NCI-H1092 treated with DMSO at 0.1 percent for 48 hours (cell line): ENCODE data around the gene LOXHD1.

Source experiments
- DNase-seq: peaks from one replicate; lab custom pipeline; 2025; lab: John Stamatoyannopoulos, UW

Gene LOXHD1

GRCh38 chr18:46625069-46625468 is 32.0 kb downstream of the LOXHD1 start:
- no peak for DNase-seq

DNA sequence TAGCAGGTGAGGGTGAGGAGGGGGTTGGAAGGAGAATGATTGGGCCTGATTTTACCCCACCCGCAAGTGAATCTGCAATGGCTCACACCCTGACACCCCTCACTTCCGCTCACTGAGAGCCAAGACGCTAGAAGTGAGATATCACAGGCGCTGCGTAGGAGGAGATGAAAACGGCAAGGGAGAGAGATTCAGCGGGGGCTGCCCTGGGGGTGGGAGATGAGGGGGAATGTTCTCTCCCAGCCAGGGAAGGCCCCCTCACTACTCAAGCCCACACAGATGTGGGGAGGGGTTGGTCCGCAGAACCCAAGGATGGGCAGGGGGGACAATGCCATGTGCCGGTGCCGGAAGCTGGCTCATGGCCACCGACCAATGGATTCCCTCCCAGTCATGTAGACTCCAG is 32.9 kb downstream of the LOXHD1 start:
- no peak for DNase-seq

DNA sequence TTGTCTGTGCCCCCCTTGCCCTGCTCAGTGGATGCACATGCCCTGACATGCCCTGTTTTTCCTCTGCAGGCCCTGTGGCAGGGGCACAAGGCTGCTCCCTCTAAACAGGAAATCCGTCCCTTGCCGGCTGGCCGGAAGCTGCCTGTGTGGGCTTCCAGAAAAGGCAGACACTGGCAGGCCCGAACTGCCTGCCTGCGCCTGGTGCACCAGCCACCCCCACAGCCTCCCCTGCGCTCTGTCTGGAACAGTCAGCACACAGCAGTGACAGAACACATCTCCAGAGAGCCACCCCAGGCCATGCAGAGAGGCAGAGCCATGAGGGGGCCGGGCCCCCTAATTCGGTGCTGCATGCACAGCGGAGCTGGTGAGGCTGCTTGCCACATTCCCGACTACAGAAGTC is 33.5 kb downstream of the LOXHD1 start:
- DNase-seq = no peak

DNA sequence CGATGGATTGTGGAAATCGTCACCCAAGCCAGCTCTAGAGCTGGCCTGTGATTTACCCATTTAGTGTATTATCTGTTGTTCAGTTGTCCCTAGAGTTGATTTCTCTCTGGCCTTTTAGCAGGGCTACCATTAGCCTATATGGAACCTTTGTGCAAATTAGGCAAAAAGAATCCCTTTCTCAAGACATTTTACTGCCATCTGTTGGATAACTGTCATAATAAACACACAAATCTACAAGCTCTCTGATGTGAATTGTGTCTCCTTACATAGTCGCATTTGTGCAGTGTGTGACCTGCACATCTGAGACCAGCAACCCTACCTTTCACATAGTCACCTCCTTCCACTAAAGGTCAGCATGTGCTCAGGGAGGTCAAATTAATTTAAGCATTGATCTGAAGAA is 34.0 kb downstream of the LOXHD1 start:
- peak; percentile 24 for DNase-seq

DNA sequence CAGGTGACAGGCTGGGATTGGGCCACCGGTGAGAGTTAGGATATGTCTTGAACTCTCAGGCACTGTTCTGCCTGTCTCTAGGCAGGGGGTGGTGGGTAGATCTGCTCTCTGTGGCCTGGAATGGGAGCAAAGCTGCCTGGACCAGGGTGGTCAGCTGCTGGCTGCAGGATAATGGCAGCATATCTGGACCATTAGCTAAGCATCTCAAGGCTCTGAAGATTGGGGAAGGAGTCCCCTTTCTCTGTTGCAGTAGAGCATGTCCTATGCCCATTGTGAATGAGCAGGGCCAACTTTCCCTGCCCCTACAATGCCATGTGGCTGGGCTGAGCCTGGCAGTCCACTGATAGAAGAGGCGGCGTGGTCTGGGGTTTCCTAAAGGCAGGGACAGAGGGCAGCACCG is 34.6 kb downstream of the LOXHD1 start:
- DNase-seq = no peak

DNA sequence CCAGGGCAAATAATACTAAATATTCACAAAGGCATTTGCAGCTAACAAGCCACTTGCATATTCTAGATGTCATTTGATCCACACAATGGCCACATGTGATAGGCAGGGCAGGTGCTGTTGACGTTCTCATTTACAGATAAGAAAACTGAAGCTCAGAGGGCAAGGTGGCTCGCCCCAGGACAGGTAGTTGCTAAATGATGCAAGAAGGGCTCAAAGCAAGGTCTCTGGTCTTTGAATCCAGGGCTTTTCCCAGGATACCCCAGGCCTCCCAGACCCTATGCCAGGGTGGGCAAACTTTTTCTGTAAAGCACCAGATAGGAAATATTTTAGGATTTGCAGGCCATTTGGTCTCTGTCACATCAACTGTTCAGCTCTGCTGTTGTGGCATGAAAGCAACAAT is 35.1 kb downstream of the LOXHD1 start:
- DNase-seq = no peak

- DNase-seq = no peak
These were observed 35.8 kb downstream of the LOXHD1 start for GRCh38 chr18:46621111-46621766.

DNA sequence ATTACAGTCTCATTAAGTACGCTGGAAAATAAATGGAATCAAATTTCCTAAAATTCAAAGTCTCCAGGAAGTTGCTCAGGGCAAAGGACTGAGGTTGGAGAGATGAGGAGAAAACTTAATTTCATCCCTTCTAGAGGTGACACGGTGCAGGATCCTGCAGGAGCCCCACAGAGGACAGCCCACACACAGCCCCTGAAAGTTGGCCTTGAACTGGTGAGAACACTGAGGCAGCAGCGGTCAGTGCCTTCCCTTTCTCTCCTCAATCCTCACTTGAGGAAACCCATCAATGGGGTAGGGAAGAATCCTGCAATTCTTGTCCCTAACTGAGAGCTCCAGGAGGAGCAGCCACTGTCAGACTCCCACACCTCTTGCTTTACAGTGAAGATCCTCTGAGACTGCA is 37.5 kb downstream of the LOXHD1 start:
- DNase-seq = no peak

DNA sequence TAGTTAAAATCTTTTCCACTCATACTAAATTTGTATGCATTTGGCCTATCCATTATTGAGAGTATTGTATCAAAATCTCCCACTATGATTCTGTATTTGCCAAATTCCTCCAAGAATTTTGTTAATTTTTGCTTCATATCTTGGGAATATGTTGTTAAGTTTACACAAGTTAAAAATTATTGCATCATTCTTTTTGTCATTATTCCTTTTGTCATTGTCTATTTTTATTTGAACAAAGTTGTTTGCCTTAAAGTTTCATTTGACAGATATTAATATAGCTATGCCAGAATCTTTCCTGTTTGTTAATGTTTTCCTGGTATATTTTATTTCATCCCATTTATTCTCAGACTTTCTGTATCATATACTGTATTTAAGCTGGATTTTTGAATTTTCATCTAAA is 41.3 kb downstream of the LOXHD1 start:
- DNase-seq = no peak

DNA sequence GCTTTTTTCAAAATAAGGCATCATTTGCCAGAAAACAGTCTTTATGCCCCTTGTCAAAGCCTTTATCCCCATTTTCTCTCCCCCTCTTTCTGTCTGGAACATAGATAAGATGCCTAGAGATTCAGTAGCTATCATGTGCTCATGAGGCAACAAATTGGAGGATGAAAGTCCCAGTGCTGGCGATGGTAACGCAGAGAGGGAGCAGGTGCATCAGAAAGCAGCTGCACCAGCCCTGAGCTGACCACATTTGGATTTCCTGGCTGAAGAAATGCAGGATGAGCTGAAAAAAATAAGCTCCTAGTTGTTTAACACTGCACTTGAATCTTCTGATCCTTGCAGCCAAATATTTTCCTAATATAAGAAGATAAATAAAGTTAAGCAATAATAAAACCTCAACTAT is 48.0 kb downstream of the LOXHD1 start:
- no peak for DNase-seq

DNA sequence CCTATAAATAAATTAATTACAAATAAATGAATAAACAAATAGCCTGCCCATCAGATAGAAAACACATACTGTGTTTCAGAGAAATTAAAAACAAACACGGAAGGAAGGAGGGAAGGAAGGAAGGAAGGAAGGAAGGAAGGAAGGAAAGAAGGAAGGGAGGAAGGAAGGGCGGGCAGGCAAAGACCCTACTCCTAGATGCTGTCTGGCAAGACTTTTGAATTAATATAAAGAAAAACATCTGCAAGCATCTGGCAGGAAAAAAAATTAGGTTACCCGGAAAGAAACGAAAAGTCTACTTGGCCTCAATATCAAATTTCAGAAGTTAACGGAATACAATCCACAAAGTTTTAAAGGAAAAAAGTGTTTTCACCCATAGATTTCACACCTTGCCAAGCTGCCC is 49.1 kb downstream of the LOXHD1 start:
- DNase-seq = no peak

DNA sequence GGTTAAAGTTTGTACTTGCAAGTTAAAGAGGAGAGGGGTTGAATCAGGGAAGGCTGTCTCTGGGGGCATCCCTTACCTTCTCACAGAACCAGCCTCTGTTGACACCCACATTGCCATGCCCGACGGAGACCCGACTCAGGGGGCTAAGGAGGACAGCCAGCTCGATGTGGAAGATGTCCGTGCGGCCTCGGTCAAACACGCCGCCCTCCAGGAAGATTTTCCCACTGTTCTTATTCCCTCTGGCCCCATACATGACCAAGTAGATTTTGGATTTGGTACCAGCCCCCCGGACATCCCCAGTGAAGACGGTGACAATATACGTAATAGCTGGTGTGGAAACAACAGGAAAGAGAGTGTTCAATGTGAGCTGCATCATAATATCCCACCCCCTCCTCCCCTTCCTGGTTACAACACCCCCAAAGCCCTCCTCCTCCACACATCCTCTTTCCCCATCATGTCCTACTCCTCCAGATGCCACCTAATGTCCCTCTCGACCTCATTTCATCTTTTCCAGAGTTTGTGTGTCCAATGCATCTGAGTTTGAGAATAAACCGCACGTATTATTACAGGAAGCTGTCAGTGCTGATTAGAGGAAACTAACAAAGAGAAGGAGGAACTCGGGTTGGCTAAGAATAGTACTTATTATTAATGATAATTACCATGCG is 55.7 kb downstream of the LOXHD1 start:
- no peak for DNase-seq

DNA sequence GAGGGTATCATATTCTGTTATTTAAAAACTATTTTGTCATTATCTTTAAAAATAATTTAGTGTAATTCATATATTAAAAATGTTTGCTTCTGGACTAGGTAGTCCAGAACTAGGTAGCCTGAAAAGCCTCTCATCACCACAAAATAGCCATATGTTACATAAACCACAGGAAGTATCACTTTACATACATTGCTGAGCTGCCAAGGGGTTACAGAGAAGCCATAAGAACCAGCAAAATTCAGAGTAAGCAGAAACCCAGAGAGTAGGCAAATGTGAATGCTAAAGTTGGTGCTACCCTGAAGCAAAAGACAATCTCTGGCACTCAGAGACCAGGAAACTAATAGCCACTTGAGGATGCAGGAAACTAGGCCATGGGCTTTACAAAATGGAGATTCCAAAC is 60.9 kb downstream of the LOXHD1 start:
- no peak for DNase-seq

DNA sequence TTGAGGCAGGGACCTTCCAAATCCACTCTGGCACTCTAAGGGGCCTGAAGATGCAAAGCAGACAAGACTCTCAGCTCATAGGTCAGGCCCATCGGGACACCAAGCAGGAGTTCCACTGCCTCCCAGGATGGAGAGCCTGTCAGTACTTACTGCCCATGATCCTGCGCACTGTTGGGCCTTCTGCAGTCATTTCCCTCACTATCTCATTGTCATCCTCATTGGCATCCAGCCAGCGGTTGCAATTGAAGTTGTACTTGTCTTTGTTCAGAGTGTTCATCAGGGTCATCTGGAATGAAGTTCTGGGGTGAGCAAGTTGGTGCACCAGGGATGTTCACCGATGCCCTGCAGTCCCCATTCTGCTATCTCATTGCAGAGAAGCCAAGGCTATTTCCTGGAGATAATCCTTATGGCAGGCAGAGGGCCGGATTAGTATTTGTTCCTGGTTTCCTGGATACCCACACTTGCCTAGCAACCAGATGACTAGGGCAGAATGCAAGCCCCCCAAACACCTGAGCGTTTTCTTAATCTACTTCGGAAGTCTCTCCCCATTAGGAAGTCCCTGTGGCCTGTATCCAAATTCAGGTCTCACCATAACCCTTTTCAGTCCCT is 65.1 kb downstream of the LOXHD1 start:
- DNase-seq = no peak

- no peak for DNase-seq
These were observed 66.9 kb downstream of the LOXHD1 start for GRCh38 chr18:46590103-46590502.

- no peak for DNase-seq
These were observed 67.9 kb downstream of the LOXHD1 start for GRCh38 chr18:46588971-46589660.

DNA sequence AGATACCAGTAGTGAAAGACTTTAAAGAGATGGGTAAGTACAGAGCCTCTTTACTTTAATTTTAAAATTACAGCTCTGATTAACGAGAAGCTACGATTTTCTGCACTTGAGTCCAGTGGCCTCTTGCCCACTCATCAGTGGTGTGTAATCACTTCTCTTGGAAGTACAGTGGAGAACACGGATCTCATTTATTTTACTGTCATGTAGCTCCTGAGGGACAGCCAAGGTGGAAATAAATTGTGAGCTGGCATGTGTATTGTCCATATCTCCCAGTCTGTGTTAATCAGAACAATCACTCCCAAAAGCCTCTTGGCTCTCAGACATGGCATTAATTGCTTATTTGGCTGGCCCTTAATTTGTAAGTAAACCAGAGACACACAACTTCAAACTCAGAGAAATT is 69.4 kb downstream of the LOXHD1 start:
- DNase-seq = no peak

DNA sequence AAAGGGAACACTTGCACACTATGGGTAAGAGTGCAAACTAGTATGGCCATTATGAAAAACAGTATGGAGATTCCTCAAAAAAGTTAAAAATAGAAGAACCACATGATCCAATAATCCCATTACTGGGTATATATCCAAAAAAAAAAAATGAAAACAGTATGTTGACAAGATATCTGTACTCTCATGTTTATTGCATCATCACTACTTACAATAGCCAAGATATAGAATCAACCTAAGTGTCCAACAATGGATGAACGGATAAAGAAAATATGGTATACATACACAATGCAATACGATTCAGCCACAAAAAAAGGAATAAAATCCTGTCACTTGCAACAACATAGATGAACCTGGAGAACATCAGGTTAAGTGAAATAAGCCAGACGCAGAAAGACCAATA is 73.3 kb downstream of the LOXHD1 start:
- no peak for DNase-seq

DNA sequence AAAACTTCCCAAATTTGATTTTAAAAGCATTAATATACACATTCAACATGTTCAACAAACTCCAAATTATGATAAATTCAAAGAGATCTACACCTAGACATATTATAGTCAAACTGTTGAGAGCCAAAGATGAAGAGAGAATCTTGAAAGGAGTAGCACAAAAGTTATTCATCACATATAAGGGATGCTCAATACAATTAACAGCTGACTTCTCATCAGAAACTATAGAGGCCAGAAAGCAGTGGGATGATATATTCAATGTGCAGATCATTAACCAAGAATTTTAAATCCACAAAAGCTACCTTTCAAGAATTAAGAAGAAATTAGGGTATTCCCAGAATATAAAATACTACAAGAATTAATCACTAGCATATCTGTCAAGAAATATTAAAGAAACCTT is 75.4 kb downstream of the LOXHD1 start:
- no peak for DNase-seq

DNA sequence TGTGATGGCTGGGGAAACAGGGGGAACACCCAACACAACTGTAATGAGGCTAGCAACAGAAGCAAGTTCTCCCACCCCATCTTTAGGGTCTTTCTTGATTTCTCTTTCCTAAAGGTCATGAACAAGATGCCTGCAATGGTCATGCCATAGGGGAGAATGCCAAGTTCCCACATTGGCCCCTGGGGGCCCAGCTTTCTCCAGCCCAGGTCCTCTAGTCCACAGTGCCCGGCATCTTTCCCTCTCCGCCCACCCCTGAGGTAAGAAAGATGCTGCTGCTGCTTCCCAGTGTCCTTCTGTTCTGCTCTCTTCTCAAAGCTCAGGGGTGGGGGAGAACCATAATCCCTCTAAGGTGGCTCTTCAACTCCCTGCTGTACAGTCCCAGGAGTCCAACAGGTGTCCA is 78.0 kb downstream of the LOXHD1 start:
- DNase-seq = no peak

DNA sequence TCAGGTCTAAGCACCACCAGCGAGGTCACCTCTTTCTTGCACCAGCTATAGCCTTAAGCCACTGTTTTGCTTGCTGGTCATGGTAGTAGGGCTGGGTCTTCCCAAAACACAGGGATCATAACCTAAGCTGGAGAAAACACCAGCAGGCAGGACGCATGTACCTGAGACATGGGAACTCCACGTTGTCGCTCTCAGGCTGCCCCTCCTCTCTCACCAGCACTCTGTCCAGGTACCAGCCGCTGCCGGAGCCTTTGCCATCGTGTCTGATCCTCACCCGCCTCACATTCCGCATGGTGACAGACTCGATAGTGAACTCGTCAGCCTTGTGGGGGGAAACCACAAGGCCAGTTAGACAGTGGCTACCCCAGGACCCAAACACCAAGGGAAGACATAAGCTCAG is 79.5 kb downstream of the LOXHD1 start:
- no peak for DNase-seq

DNA sequence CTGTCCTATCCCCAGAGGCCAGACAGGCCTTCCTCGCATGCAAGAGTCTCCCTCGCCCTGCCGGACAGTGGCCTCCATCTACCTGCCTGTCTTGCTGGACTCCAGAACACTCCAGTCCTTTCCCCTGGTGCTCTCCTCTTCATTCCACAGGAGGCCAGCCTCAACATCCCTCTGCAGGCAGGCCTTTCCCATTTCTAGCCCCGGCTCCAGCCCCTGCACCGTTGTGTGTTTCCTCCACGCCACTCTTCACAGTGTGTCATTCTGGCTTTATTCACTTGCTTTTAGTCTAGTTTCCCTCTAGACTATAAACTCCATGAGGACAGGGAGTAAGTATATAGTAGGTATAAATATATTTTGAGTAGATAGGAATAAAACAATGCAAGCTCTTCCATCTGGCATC is 81.2 kb downstream of the LOXHD1 start:
- no peak for DNase-seq

DNA sequence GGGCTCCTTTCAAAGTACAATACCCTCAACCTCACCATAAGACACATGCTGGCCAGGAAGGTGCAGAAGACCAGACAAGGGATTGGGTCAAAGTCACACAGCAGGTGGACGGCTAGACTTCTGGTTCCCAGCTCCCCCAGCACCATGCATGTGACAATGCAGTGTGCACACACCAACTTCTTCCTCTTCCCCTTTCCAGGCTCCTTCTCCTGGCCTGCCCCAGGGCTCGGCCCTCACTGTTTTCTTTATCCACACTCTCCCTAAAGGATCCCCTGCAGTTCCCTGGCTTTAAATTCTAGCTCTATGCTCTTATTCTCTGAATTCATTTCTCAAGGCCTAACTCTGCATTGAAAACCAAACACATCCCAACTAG is 82.3 kb downstream of the LOXHD1 start:
- no peak for DNase-seq
